Measurements from ENCODE around the gene TRAF6. TPM values are rescaled to one million over a fixed set of nuclear protein-coding genes. Genes with fewer than 3 reads are reported as not detected.
A peak's percentile ranks its signal among the peaks of the same experiment; 100 is the strongest.
"Not testable (repeated sequence)": the region's sequence is repeated elsewhere in the genome, so short reads cannot be mapped to it uniquely, and the experiment has no call there.

The TRAF6 gene
- polyA plus RNA-seq, 1 donor (not counting 4 experiments of a cell fraction or from before 2014, with no cell fraction given): 15.1 TPM

DNA sequence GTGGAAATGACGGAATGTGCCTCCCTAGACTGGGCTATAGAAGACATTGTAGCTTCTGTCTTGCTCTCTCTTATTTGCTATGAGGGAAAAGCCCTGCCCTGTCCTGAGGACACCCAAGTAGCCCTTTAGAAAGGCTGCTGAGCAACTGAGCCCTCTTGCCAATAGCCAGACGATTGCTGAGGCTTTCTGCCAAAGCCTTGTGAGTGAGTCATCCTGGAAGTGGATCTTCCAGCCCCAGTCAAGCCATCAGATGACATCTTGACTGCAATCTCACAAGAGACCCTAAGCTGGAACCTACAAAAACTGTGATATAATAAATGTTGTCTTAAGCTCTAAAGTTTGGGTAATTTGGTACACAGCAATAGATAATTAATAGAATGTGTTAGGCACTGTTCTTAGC lies 3.9 kb upstream of the TRAF6 start:
- Histone ChIP-seq H3K36me3 (ENCODE audit: control insufficient read depth in 2 of 2, extremely low read depth in 1 of 2, insufficient read depth in 2 of 2, low read length in 2 of 2) (no peaks in the 10 kb centered on the region), H3K27me3 (ENCODE audit: control insufficient read depth, extremely low read depth, insufficient read depth, low read length) (no peaks in the 10 kb centered on the region), H3K27ac (ENCODE audit: control insufficient read depth, insufficient read depth, low read length) (no peak overlapping the region), H3K79me2 (ENCODE audit: control insufficient read depth, insufficient read depth, low read length) (peaks cover 11% of the 10 kb centered on the region), H3K9ac (ENCODE audit: control insufficient read depth, extremely low read depth, insufficient read depth, low read length) (no peak overlapping the region), H3K4me3 (ENCODE audit: control insufficient read depth in 2 of 3, extremely low read depth in 1 of 3, insufficient read depth in 2 of 3, low read depth in 1 of 3, low read length in 3 of 3) (no peak overlapping the region), H4K20me1 (ENCODE audit: control insufficient read depth, extremely low read depth, insufficient read depth, low read length) (no peaks in the 10 kb centered on the region), H2AFZ (ENCODE audit: control insufficient read depth, low read length) (no peak overlapping the region), H3K9me3 (ENCODE audit: control insufficient read depth, low read depth, low read length) (peaks cover 1% of the 10 kb centered on the region), H3K4me2 (ENCODE audit: control insufficient read depth, extremely low read depth, insufficient read depth, low read depth, low read length) (no peak overlapping the region), H3K4me1 (ENCODE audit: control insufficient read depth, extremely low read depth, insufficient read depth, low read length) (peaks cover 4% of the 10 kb centered on the region), H3K9me1 (ENCODE audit: control insufficient read depth, extremely low read depth, insufficient read depth, low read length) (no peaks in the 10 kb centered on the region)
- dilution Hi-C loops (cut with MboI; ENCODE audit: extremely low pct_ligation_motif_present, low sequenced_read_pairs): no loop called here
- TF ChIP-seq, protein P1, sequence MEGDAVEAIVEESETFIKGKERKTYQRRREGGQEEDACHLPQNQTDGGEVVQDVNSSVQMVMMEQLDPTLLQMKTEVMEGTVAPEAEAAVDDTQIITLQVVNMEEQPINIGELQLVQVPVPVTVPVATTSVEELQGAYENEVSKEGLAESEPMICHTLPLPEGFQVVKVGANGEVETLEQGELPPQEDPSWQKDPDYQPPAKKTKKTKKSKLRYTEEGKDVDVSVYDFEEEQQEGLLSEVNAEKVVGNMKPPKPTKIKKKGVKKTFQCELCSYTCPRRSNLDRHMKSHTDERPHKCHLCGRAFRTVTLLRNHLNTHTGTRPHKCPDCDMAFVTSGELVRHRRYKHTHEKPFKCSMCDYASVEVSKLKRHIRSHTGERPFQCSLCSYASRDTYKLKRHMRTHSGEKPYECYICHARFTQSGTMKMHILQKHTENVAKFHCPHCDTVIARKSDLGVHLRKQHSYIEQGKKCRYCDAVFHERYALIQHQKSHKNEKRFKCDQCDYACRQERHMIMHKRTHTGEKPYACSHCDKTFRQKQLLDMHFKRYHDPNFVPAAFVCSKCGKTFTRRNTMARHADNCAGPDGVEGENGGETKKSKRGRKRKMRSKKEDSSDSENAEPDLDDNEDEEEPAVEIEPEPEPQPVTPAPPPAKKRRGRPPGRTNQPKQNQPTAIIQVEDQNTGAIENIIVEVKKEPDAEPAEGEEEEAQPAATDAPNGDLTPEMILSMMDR (optimal IDR thresholded peaks at IDR 0.05 in 1 of 3, IDR thresholded peaks at IDR 0.05 in 1 of 3, conservative IDR thresholded peaks at IDR 0.05 in 1 of 3; ENCODE audit: extremely low read depth in 1 of 3, insufficient read depth in 2 of 3, low read length in 3 of 3): no peak
- no peak for TF ChIP-seq EZH2 (IDR thresholded peaks at IDR 0.05; ENCODE audit: low read length)
- DNase-seq (ENCODE audit: low read depth, low spot score): no peak
- FAIRE-seq: no peak

- H3K4me1 ChIP-seq (ENCODE audit: control insufficient read depth, extremely low read depth, insufficient read depth, low read length): peaks cover 7% of the 10 kb centered on the region
- H3K4me2 ChIP-seq (ENCODE audit: control insufficient read depth, extremely low read depth, insufficient read depth, low read depth, low read length): no peak overlapping the region
- H3K27me3 ChIP-seq (ENCODE audit: control insufficient read depth, extremely low read depth, insufficient read depth, low read length): no peaks in the 10 kb centered on the region
- peaks cover 1% of the 10 kb centered on the region for H3K9me3 ChIP-seq (ENCODE audit: control insufficient read depth, low read depth, low read length)
- H3K36me3 ChIP-seq (ENCODE audit: control insufficient read depth in 2 of 2, extremely low read depth in 1 of 2, insufficient read depth in 2 of 2, low read length in 2 of 2): no peaks in the 10 kb centered on the region
- TF ChIP-seq EZH2 (IDR thresholded peaks at IDR 0.05; ENCODE audit: low read length): no peak
- TF ChIP-seq, protein P1 (optimal IDR thresholded peaks at IDR 0.05 in 1 of 3, IDR thresholded peaks at IDR 0.05 in 1 of 3, conservative IDR thresholded peaks at IDR 0.05 in 1 of 3; ENCODE audit: extremely low read depth in 1 of 3, insufficient read depth in 2 of 3, low read length in 3 of 3): no peak
- no peaks in the 10 kb centered on the region for H4K20me1 ChIP-seq (ENCODE audit: control insufficient read depth, extremely low read depth, insufficient read depth, low read length)
- peaks cover 24% of the 10 kb centered on the region for H3K79me2 ChIP-seq (ENCODE audit: control insufficient read depth, insufficient read depth, low read length)
- peak; percentile 5 for FAIRE-seq
- no peak overlapping the region for H3K27ac ChIP-seq (ENCODE audit: control insufficient read depth, insufficient read depth, low read length)
- H2AFZ ChIP-seq (ENCODE audit: control insufficient read depth, low read length): no peak overlapping the region
- no peak overlapping the region for H3K4me3 ChIP-seq (ENCODE audit: control insufficient read depth in 2 of 3, extremely low read depth in 1 of 3, insufficient read depth in 2 of 3, low read depth in 1 of 3, low read length in 3 of 3)
- dilution Hi-C loops (cut with MboI; ENCODE audit: extremely low pct_ligation_motif_present, low sequenced_read_pairs): no loop called here
- H3K9me1 ChIP-seq (ENCODE audit: control insufficient read depth, extremely low read depth, insufficient read depth, low read length): no peaks in the 10 kb centered on the region
- no peak overlapping the region for H3K9ac ChIP-seq (ENCODE audit: control insufficient read depth, extremely low read depth, insufficient read depth, low read length)
- no peak for DNase-seq (ENCODE audit: low read depth, low spot score)
Observed at GRCh38 chr11:36512016-36512415, 1.9 kb upstream of the TRAF6 start.

- Histone ChIP-seq H3K4me3 (ENCODE audit: control insufficient read depth in 2 of 3, extremely low read depth in 1 of 3, insufficient read depth in 2 of 3, low read depth in 1 of 3, low read length in 3 of 3) (peak overlapping the region; percentile 92 to 96 (median 95)), H3K4me1 (ENCODE audit: control insufficient read depth, extremely low read depth, insufficient read depth, low read length) (peaks cover 11% of the 10 kb centered on the region), H3K9ac (ENCODE audit: control insufficient read depth, extremely low read depth, insufficient read depth, low read length) (peak overlapping the region; percentile 95), H3K79me2 (ENCODE audit: control insufficient read depth, insufficient read depth, low read length) (peaks cover 32% of the 10 kb centered on the region), H3K4me2 (ENCODE audit: control insufficient read depth, extremely low read depth, insufficient read depth, low read depth, low read length) (peak overlapping the region; percentile 75), H2AFZ (ENCODE audit: control insufficient read depth, low read length) (peak overlapping the region; percentile 98)
- H3K36me3 ChIP-seq (ENCODE audit: control insufficient read depth in 2 of 2, extremely low read depth in 1 of 2, insufficient read depth in 2 of 2, low read length in 2 of 2); FAIRE-seq; H3K27ac ChIP-seq (ENCODE audit: control insufficient read depth, insufficient read depth, low read length); DNase-seq (ENCODE audit: low read depth, low spot score); dilution Hi-C loops (cut with MboI; ENCODE audit: extremely low pct_ligation_motif_present, low sequenced_read_pairs); H4K20me1 ChIP-seq (ENCODE audit: control insufficient read depth, extremely low read depth, insufficient read depth, low read length); H3K9me1 ChIP-seq (ENCODE audit: control insufficient read depth, extremely low read depth, insufficient read depth, low read length); H3K9me3 ChIP-seq (ENCODE audit: control insufficient read depth, low read depth, low read length); H3K27me3 ChIP-seq (ENCODE audit: control insufficient read depth, extremely low read depth, insufficient read depth, low read length): not testable (repeated sequence)
Observed at GRCh38 chr11:36511062-36511461, 990 bp upstream of the TRAF6 start.

Data from keratinocyte (primary cell).